Astrocyte (in vitro differentiated cells and primary cell): ENCODE measurements around the gene ZNF578. TPM values are rescaled to one million over a fixed set of nuclear protein-coding genes. Genes with fewer than 3 reads are reported as not detected.
"Not testable (repeated sequence)": the region's sequence is repeated elsewhere in the genome, so short reads cannot be mapped to it uniquely, and the experiment has no call there.

Source experiments
- DNase-seq: peaks from one replicate; pipeline ENCODE4 v3.0.0-alpha.2; 2010; ENCODE audit warnings: low read depth
- FAIRE-seq: peaks from 2 replicates; lab custom pipeline; 2011; peaks lifted over from hg19 to GRCh38; lab: Jason Lieb, UNC
- H2AFZ ChIP-seq: 2 replicates; pipeline ENCODE4 v1.6.0; 2012; ENCODE audit warnings: low read depth, low read length, inconsistent platforms
- H3K27ac ChIP-seq: 2 replicates; pipeline ENCODE4 v1.5.1; 2011; ENCODE audit warnings: low read depth, low read length, inconsistent platforms
- H3K27me3 ChIP-seq: 2 replicates; pipeline ENCODE4 v1.6.0; 2011; ENCODE audit warnings: low read length, inconsistent platforms; ENCODE audit not compliant: insufficient read depth
- H3K36me3 ChIP-seq: 2 replicates; pipeline ENCODE4 v1.5.1; 2011; ENCODE audit warnings: low read length, inconsistent platforms; ENCODE audit not compliant: insufficient read depth
- H3K4me1 ChIP-seq: 2 replicates; pipeline ENCODE4 v1.5.1; 2011; ENCODE audit warnings: low read length, inconsistent platforms; ENCODE audit not compliant: insufficient read depth
- H3K4me2 ChIP-seq: 2 replicates; pipeline ENCODE4 v1.6.0; 2012; ENCODE audit warnings: low read length, inconsistent platforms
- H3K4me3 ChIP-seq: 2 replicates; pipeline ENCODE4 v1.5.1; 2011; ENCODE audit warnings: low read depth, mild to moderate bottlenecking, low read length, inconsistent platforms; ENCODE audit not compliant: insufficient read depth
- H3K79me2 ChIP-seq: 2 replicates; pipeline ENCODE4 v1.6.0; 2012; ENCODE audit warnings: mild to moderate bottlenecking, low read length, inconsistent platforms; ENCODE audit not compliant: insufficient read depth
- H3K9ac ChIP-seq: 2 replicates; pipeline ENCODE4 v1.6.0; 2012; ENCODE audit warnings: mild to moderate bottlenecking, low read length, inconsistent platforms
- H3K9me3 ChIP-seq: 2 replicates; pipeline ENCODE4 v1.5.1; 2012; ENCODE audit warnings: low read depth, mild to moderate bottlenecking, low read length, inconsistent platforms; ENCODE audit not compliant: insufficient read depth
- H4K20me1 ChIP-seq: 2 replicates; pipeline ENCODE4 v1.6.0; 2012; ENCODE audit warnings: low read length, inconsistent platforms; ENCODE audit not compliant: insufficient read depth
- H3K27ac Mint-ChIP-seq: one replicate; pipeline ENCODE4 v1.8.0; 2021; ENCODE audit warnings: mild to moderate bottlenecking, mixed read lengths; ENCODE audit not compliant: unreplicated experiment
- H3K27me3 Mint-ChIP-seq: one replicate; pipeline ENCODE4 v1.8.0; 2021; ENCODE audit warnings: low read depth, mixed read lengths; ENCODE audit not compliant: unreplicated experiment
- H3K36me3 Mint-ChIP-seq: one replicate; pipeline ENCODE4 v1.8.0; 2021; ENCODE audit warnings: low read depth, mixed read lengths; ENCODE audit not compliant: unreplicated experiment
- H3K4me1 Mint-ChIP-seq: one replicate; pipeline ENCODE4 v1.8.0; 2021; ENCODE audit warnings: low read depth, mixed read lengths; ENCODE audit not compliant: unreplicated experiment
- H3K4me3 Mint-ChIP-seq: one replicate; pipeline ENCODE4 v1.8.0; 2021; ENCODE audit warnings: mild to moderate bottlenecking, moderate library complexity, mixed read lengths; ENCODE audit not compliant: unreplicated experiment
- H3K9me3 Mint-ChIP-seq: one replicate; pipeline ENCODE4 v1.8.0; 2021; ENCODE audit warnings: mild to moderate bottlenecking, mixed read lengths; ENCODE audit not compliant: unreplicated experiment
- CTCF ChIP-seq: IDR thresholded peaks from 2 replicates; pipeline ENCODE4 v1.5.1; 2011; ENCODE audit warnings: low read depth, mild to moderate bottlenecking, inconsistent platforms, low read length, moderate library complexity; ENCODE audit not compliant: insufficient read depth
- EZH2 ChIP-seq: IDR thresholded peaks from 2 replicates; pipeline ENCODE4 v1.6.1; 2012; ENCODE audit warnings: mild to moderate bottlenecking, low read length, inconsistent platforms; ENCODE audit not compliant: insufficient read depth
- total RNA-seq: library from RNA; stranded (reverse); gene quantifications from 2 replicates; pipeline ENCODE4 v1.2.1, GENCODE V29; 2021

The ZNF578 gene
- total RNA-seq, 1 donor from 2014 or later: not detected

GRCh38 chr19:52533901-52534300, 80.5 kb downstream of the ZNF578 start:
- Mint-ChIP-seq H3K4me1 (no peaks in the 10 kb centered on the region), H3K27me3 (no peaks in the 10 kb centered on the region), H3K9me3 (peaks cover 6% of the 10 kb centered on the region), H3K27ac (no peak overlapping the region), H3K36me3 (peaks cover 26% of the 10 kb centered on the region), H3K4me3 (no peak overlapping the region)
- Histone ChIP-seq H3K36me3 (no peaks in the 10 kb centered on the region), H4K20me1 (no peaks in the 10 kb centered on the region), H2AFZ (no peak overlapping the region), H3K27ac (no peak overlapping the region), H3K79me2 (peaks cover 5% of the 10 kb centered on the region), H3K9ac (no peak overlapping the region), H3K4me3 (no peak overlapping the region), H3K4me2 (no peak overlapping the region), H3K27me3 (no peaks in the 10 kb centered on the region), H3K9me3 (no peaks in the 10 kb centered on the region), H3K4me1 (peaks cover 3% of the 10 kb centered on the region)
- FAIRE-seq: no peak
- TF ChIP-seq EZH2 (no peak), CTCF (no peak)
- no peak for DNase-seq

GRCh38 chr19:52535385-52535770, 82.0 kb downstream of the ZNF578 start:
- H3K79me2 ChIP-seq, DNase-seq, H4K20me1 ChIP-seq, FAIRE-seq, H3K9me3 ChIP-seq, H3K27me3 ChIP-seq, H3K36me3 ChIP-seq, H3K9me3 Mint-ChIP-seq, H3K4me1 ChIP-seq, H3K4me1 Mint-ChIP-seq, H3K27ac ChIP-seq, H3K27me3 Mint-ChIP-seq: not testable (repeated sequence)
- Mint-ChIP-seq H3K4me3 (peak overlapping the region; percentile 64), H3K36me3 (peaks cover 26% of the 10 kb centered on the region), H3K27ac (peak overlapping the region; percentile 47)
- H3K4me2 ChIP-seq: peak overlapping the region; percentile 92
- peak overlapping the region; percentile 35 for H2AFZ ChIP-seq
- peak overlapping the region; percentile 49 for H3K4me3 ChIP-seq
- H3K9ac ChIP-seq: peak overlapping the region; percentile 25

DNA sequence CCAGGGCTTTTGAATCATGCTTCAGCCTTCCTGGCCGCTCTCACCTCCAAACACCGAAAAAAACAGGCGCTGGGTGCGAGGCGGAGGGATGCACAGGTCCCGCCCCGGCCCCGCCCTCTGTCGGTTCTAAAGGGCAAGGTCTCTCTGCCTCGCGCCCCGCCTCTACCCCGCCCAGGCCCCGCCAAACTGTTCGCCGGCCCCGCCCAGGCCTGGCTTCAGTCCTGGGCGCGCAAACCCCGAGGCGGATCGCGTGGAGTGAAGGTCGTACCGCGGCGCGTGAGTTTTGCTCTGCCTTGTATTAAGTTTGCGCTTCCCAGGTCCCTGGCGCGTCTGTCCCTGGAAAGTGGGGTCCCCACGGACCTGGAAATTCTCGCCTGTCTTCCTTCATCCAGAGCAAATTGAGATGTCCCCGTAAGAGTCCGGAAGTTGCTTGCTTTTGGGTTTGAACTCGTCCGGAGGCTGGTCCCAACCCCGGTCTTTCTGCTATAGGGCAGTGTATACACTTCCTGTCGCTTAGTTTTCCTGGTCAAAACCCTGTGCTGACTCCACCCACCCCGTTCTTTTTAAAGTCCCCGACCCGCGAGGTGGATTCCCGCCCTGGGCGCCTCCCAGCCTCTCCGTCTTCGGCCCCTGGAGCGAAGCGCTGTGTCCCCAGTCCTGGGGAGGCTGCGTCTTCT, 82.6 kb downstream of the ZNF578 start:
- DNase-seq (peak; percentile 64), FAIRE-seq (no peak)
- Histone ChIP-seq H3K36me3 (no peaks in the 10 kb centered on the region), H3K4me3 (peak overlapping the region; percentile 67), H3K27ac (no peak overlapping the region), H2AFZ (peak overlapping the region; percentile 76), H3K27me3 (no peaks in the 10 kb centered on the region), H3K79me2 (peaks cover 4% of the 10 kb centered on the region), H3K9me3 (no peaks in the 10 kb centered on the region), H3K9ac (peak overlapping the region; percentile 67), H4K20me1 (no peaks in the 10 kb centered on the region), H3K4me1 (peaks cover 3% of the 10 kb centered on the region), H3K4me2 (peak overlapping the region; percentile 92)
- no peak for TF ChIP-seq EZH2
- no peak for TF ChIP-seq CTCF
- Mint-ChIP-seq H3K9me3 (peaks cover 6% of the 10 kb centered on the region), H3K27ac (peak overlapping the region; percentile 47), H3K4me1 (no peaks in the 10 kb centered on the region), H3K4me3 (peak overlapping the region; percentile 84), H3K36me3 (peaks cover 29% of the 10 kb centered on the region), H3K27me3 (no peaks in the 10 kb centered on the region)
